Adrenal gland (tissue), 12 donors: ENCODE data around the gene KCNMA1. TPM values are rescaled to one million over a fixed set of nuclear protein-coding genes. Genes with fewer than 3 reads are reported as not detected.

Experiments
- DNase-seq, 7 donors: peaks; one replicate each; pipeline ENCODE4 v3.0.0-alpha.2; 2019 to 2020
- H3K27ac ChIP-seq, 5 donors: fragments of 200-600 bp; sonication (generic) in 4 of 5; 1 replicate in 3 of 5; 2 replicates in 2 of 5; pipeline versions ENCODE4 v1.5.1 to v1.8.0; 2016 to 2020; ENCODE audit warnings: mild to moderate bottlenecking in 1 of 5
- H3K27me3 ChIP-seq: fragments of 200-600 bp; 2 replicates; pipeline ENCODE4 v1.8.0; 2021
- H3K36me3 ChIP-seq, 2 donors: fragments of 200-600 bp; replicated peaks in 1 of 2; 1 replicate in 1 of 2; 2 replicates in 1 of 2; pipeline versions ENCODE4 v1.5.1 to v1.8.0; 2018 to 2022
- H3K4me1 ChIP-seq, 2 donors: fragments of 200-600 bp; replicated peaks in 1 of 2; 1 replicate in 1 of 2; 2 replicates in 1 of 2; pipeline versions ENCODE4 v1.5.1 to v1.8.0; 2018 to 2021
- H3K4me3 ChIP-seq, 4 donors: fragments of 200-600 bp; sonication (generic) in 3 of 4; one replicate each; pipeline ENCODE4 v1.5.1; 2016 to 2018
- H3K9me3 ChIP-seq, 3 donors: fragments of 200-600 bp; sonication (generic) in 1 of 3; replicated peaks in 1 of 3; 1 replicate in 2 of 3; 2 replicates in 1 of 3; pipeline versions ENCODE4 v1.5.1 to v1.8.0; 2016 to 2021
- CTCF ChIP-seq, 6 experiments: fragments of 450-650 bp in 4 of 6; fragments of 200-600 bp in 2 of 6; sonication (generic) in 1 of 6; IDR thresholded peaks; 1 replicate in 5 of 6; 2 replicates in 1 of 6; pipeline versions ENCODE4 v1.5.1 to v1.8.0; 2016 to 2021; ENCODE audit warnings: antibody characterized with exemption in 6 of 6, mild to moderate bottlenecking in 2 of 6, moderate library complexity in 1 of 6
- POLR2A ChIP-seq, 2 donors: fragments of 450-650 bp; IDR thresholded peaks; one replicate each; pipeline ENCODE4 v1.6.1; 2017; ENCODE audit warnings: antibody characterized with exemption in 2 of 2, mild to moderate bottlenecking in 2 of 2, moderate library complexity in 1 of 2
- WGBS, 4 donors: extraction: QIAGEN DNeasy Blood & Tissue Kit in 2 of 4; methylation state at CpG; one replicate each; pipeline versions ENCODE4 v1.1.5 to v1.1.7; 2013 to 2017; 5-methylcytosine and 5-hydroxymethylcytosine counted together
- intact Hi-C, 2 donors: fragments of 100-400 bp; cut with DNase I; formaldehyde crosslinking; loops; one replicate each; pipeline versions ENCODE4 v1.14.1 to v1.15.0; 2022 to 2023
- polyA plus RNA-seq, 3 donors: library from polyadenylated mRNA; stranded (reverse); fragments of 200-250 nt in 2 of 3; fragments of 350-450 nt in 1 of 3; fragmentation: Illumina TruSeq in 1 of 3; extraction: RNeasy Lipid Tissue Mini Kit (QIAGEN cat#74804) in 1 of 3; gene quantifications; one replicate each; pipeline ENCODE4 v1.2.3, GENCODE V29; 2013 to 2014
- total RNA-seq, 9 donors: library from RNA; depleted of rRNA in 4 of 9; stranded (reverse); fragments of >200 nt in 4 of 9; fragments of 120-200 nt in 1 of 9; fragmentation: NEBNext Ultra II Directional in 1 of 9; extraction: Animal tissue kit (Norgen Biotek cat#: 25700) in 1 of 9; gene quantifications; one replicate each; pipeline versions ENCODE4 v1.1.0 to v1.2.4, GENCODE V29; 2013 to 2023
- donor health status: healthy with polysubstance abuse.
- donor health status: Bipolar disorder and iron deficiency.
- donor health status: DM: yes; HTN: yes; CAD: no.
- donor health status: DM: no; HTN: no; CAD: no.
- donor health status: DM: no; HTN: no; CAD: no.
- donor health status: DM: yes; HTN: yes; CAD: no.

Gene KCNMA1
- total and polyA plus RNA-seq, 12 donors: 6.4 to 37.7 (median 13.4) TPM

GRCh38 chr10:77144656-77145055 is 493.0 kb downstream of the KCNMA1 start:
- Histone ChIP-seq H3K4me1 (peaks cover 0 to 10% of the 10 kb centered on the region in 2 donors), H3K27me3 (no peaks in the 10 kb centered on the region), H3K4me3 (no peak overlapping the region), H3K9me3 (no peaks in the 10 kb centered on the region), H3K36me3 (no peaks in the 10 kb centered on the region), H3K27ac (no peak overlapping the region)
- intact Hi-C loops: no loop called here
- WGBS, 4 donors: 65 to 81% (median 71%) methylated on average over 3 of the region's 3 CpGs
- no peak for TF ChIP-seq CTCF (IDR thresholded peaks at IDR 0.05)
- TF ChIP-seq POLR2A (IDR thresholded peaks at IDR 0.05): no peak
- DNase-seq: no peak

GRCh38 chr10:77139252-77140160 is 498.1 kb downstream of the KCNMA1 start:
- Histone ChIP-seq H3K9me3 (no peaks in the 10 kb centered on the region), H3K36me3 (no peaks in the 10 kb centered on the region), H3K4me1 (no peaks in the 10 kb centered on the region), H3K27me3 (no peaks in the 10 kb centered on the region), H3K4me3 (no peak overlapping the region), H3K27ac (no peak overlapping the region)
- WGBS, 4 donors: 83 to 95% (median 86%) methylated on average over 6 of the region's 6 CpGs
- intact Hi-C loops: no loop called here
- DNase-seq: no peak
- TF ChIP-seq CTCF (IDR thresholded peaks at IDR 0.05): no peak
- TF ChIP-seq POLR2A (IDR thresholded peaks at IDR 0.05): no peak

GRCh38 chr10:77138541-77138940 is 499.1 kb downstream of the KCNMA1 start:
- intact Hi-C loops: no loop called here
- WGBS, 4 donors: 84 to 95% (median 88%) methylated on average over 6 of the region's 6 CpGs
- Histone ChIP-seq H3K27me3 (no peaks in the 10 kb centered on the region), H3K4me3 (no peak overlapping the region), H3K36me3 (no peaks in the 10 kb centered on the region), H3K9me3 (no peaks in the 10 kb centered on the region), H3K4me1 (no peaks in the 10 kb centered on the region), H3K27ac (no peak overlapping the region)
- TF ChIP-seq CTCF (IDR thresholded peaks at IDR 0.05): no peak
- no peak for TF ChIP-seq POLR2A (IDR thresholded peaks at IDR 0.05)
- no peak for DNase-seq

GRCh38 chr10:77135555-77135954 is 502.1 kb downstream of the KCNMA1 start:
- intact Hi-C loops: no loop called here
- 92 to 98% (median 95%) methylated on average over 3 of the region's 3 CpGs for whole genome bisulfite sequencing, 4 donors
- TF ChIP-seq POLR2A (IDR thresholded peaks at IDR 0.05) (no peak), CTCF (IDR thresholded peaks at IDR 0.05) (no peak)

More at GRCh38 chr10:77135555-77135954, 502.1 kb downstream of the KCNMA1 start:
- no peaks in the 10 kb centered on the region for H3K36me3 ChIP-seq
- DNase-seq: no peak
- no peak overlapping the region for H3K27ac ChIP-seq
- no peak overlapping the region for H3K4me3 ChIP-seq
- H3K9me3 ChIP-seq: no peaks in the 10 kb centered on the region
- no peaks in the 10 kb centered on the region for H3K4me1 ChIP-seq
- no peaks in the 10 kb centered on the region for H3K27me3 ChIP-seq
